ENCODE results near the gene CMA1.
"Not testable (repeated sequence)": the region's sequence is repeated elsewhere in the genome, so short reads cannot be mapped to it uniquely, and the experiment has no call there.

CMA1 gene

DNA sequence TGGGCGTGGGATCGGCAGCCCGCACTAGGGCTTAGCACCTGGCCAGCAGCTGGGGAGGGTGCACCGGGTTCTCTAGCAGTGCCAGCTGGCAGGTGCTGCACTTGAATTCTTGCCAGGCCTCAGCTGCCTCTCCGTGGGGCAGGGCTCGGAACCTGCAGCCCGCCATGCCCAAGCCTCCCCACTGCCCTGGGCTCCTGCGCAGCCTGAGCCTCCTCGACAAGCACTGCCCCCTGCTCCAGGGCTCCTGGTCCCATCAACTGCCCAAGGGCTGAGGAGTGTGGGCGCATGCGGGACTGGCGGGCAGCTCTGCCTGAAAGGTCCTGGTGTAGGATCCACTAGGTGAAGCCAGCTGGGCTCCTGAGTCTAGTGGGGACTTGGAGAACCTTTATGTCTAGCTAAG lies 34.9 kb downstream of the CMA1 start:
- intact Hi-C loops (cut with DNase I), result no loop called here

DNA sequence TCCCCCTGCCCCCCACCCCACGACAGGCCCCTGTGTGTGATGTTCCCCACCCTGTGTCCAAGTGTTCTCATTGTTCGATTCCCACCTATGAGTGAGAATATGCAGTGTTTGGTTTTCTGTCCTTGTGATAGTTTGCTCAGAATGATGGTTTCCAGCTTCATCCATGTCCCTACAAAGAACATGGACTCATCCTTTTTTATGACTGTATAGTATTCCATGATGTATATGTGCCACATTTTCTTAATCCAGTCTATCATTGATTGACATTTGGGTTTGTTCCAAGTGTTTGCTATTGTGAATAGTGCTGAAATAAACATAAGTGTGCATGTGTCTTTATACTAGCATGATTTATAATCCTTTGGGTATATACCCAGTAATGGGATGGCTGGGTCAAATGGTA lies 37.6 kb downstream of the CMA1 start:
- DNase-seq, result not testable (repeated sequence)

More for the DNA sequence above, 34.9 kb downstream of the CMA1 start:
- no peak for DNase-seq

DNA sequence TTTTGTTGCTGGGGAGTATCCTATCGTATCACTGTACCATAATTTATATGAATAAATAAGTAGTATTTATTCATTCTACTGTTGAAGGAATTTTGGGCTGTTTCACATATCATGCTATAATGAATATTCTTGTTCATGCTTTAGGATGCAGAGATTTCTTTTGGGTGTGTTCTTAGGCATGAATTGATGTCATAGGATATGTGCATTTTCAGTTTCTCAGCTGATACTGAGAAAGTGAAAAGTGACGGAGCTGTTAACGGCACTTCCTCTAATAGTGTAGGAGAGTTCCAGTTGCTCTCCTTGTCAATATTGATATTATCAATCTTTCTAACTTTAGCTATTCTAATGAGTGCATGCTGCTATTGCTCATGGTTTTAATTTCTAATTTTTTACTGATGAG lies 42.3 kb downstream of the CMA1 start:
- intact Hi-C loops (cut with DNase I), result no loop called here

More for the DNA sequence above, 37.6 kb downstream of the CMA1 start:
- intact Hi-C loops (cut with DNase I), result not testable (repeated sequence)

DNA sequence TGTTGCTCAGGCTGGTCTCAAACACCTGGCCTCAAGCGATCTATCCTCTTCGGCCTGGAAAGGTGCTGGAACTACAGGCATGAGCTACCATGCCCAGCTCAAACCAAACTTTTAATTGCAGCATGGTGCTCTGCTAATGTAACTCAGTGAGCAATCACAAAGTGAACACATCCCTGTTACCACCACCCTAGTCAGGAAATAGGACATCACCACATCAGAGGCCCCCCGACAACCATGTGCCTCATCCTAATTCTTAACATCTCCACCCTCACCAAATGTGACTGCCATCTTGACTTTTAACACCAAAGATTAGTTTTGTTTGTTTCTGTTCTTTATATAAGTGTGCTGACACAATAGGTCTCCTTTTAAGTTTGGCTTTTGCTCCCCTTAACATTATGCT lies 42.7 kb downstream of the CMA1 start:
- intact Hi-C loops (cut with DNase I), result no loop called here
- no peak for DNase-seq

More for the DNA sequence above, 42.3 kb downstream of the CMA1 start:
- no peak for DNase-seq

DNA sequence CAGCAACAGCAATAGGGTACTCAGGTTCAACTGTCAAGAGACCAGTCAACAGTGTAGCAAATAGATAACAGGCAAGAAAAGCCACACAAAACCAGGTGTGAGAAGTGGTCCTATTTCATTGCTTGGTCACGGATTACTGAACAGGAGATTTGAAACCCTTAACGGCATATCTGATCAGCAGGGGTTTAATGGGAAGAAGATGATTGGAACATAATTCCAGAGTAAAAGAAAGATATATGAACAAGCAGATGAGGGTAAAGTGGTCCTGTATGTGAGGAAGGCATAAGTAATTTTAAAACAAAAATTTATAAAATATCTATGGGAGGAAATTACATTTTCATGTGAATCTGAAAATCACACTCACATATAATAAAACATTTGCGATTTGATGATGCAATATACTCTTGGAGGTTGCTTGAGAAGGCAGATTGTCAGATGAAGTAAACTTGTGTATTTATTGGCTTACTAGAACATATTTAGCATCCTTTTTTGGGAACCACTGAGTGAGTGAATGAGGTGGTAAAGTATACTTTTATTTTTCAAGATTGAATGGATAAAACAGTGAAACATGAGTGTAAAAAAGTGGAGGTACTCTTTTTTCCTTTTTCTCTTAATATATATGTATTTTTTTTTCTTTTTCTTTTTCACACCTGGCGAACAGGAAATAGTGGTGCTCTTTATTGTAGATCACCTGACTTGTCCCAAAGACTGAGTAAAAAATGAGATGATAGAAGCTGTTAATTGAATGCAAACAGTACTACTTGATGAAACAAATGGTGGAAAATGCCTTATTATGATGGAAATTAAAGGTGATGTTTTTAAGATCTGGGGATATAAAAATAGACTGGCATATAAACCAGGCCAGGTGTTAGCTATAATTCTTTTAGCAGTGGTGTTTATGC lies 43.9 kb downstream of the CMA1 start:
- DNase-seq, result no peak
- intact Hi-C loops (cut with DNase I), result no loop called here

DNA sequence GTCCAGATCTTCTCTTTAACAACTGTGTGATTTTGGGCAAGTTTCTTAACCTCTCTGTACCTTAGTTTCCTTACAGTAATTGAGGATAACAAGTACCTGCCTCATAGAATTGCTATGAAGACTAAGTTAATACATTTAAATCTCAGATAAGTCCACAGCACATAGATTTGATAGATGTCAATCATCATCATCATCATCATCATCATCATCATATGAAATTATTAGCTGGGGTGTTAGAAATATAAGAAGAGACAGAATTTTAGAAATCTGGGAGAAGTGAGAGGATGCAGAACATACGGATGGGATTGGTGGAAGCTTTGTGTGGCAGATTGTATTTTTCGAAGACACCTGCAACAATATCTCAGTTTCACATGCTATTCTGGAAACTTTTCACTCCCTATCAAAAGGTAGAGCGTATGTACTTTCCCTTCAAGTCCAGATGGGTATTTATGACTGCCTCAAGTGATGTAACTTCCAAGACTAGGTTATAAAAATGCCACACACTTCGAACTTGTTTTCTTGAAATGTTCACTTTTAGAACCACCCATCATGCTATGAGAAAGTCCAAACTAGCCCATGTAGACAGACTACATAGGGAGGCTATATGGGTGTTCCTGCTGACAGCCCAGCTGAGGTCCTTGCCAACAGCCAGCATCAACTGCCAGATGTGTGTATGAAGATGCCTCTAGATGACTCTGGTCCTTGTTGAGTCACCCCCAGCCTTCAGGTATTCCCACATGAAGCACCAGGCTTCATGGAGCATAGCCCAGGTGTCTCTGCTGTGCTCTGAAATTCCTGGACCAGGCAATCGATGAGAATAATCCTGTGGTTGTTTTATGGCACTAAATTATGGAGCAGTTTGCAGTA lies 44.8 kb downstream of the CMA1 start:
- DNase-seq, result no peak
- intact Hi-C loops (cut with DNase I), result no loop called here

DNA sequence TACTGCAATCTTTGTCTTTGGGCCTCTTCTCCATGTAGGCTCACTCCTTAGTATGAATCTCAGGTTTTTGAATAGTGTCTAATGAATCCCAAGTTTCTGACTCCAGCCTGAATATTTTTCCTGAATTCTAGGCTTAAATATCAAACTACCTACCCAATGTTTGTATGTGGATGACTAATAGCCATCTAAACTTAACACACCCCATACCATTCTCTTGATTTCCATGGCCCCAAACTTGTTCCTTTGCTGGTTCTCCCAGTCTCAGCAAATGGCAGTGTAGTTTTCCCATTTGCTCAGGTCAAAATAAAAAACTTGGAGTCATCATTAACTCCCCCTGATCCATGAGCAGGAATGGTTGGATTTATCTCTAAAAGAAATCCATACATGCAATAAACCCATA lies 46.7 kb downstream of the CMA1 start:
- intact Hi-C loops (cut with DNase I), result no loop called here
- DNase-seq, result no peak

DNA sequence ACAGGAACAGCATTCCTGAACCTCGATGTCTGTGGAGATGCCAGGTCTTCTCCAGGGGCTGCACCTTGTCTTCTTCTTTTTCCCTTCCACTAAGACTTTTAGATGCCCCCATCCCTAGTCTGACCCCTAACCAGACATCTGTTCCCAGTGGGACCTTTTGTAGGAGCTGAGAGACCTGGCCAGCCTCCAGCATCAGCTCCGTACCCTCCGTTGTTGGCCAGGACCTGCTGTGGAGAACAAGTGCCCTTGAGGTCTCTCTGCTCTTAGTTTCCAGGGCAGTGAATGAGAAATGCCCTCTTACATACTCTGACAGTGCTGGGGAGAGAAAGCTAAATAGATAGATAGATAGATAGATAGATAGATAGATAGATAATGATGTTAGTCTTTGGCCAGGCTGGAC lies 48.7 kb downstream of the CMA1 start:
- intact Hi-C loops (cut with DNase I), result no loop called here
- DNase-seq, result no peak

DNA sequence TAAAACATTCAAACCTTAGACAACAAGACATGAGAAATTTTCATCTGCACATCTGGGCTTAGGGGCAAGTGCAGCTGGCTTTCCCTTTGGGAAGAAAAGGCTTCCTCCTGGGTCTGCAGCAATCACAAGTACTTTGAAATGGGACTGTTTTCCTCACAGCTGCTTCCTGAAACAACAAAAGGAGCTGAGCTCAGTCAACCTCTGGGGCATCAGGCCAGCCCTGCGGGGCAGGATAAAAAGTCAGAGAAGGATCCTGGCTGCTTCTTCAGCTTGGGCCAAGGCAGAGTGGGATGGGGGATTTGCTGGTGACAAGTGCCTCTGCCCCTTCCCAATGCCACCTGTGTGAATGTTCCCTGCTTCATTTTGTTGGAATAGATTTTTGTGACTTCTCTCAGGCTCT lies 49.3 kb downstream of the CMA1 start:
- intact Hi-C loops (cut with DNase I), result no loop called here

DNA sequence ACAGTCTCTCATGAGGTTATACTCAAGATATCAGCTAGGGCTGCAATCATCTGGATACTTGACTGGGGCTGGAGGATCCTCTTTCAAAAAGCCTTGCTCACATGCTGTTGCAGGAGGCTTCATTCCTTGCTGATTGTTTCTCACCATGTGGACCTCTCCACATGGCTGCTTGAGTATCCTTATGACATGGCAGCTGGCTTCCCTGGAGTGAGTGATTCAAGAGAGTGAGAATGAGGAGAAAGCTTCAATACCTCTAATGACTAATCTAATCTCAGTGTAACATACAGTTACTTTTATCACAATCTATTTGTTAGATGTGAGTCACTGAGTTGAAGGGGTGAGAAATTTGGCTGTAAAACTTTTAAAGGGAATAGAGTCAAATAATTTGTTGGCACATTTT lies 51.1 kb downstream of the CMA1 start:
- no peak for DNase-seq
- intact Hi-C loops (cut with DNase I), result no loop called here

More for the DNA sequence above, 49.3 kb downstream of the CMA1 start:
- DNase-seq, result no peak

All from head of caudate nucleus (tissue), 42 donors.